Measurements from ENCODE around the gene MEPE.

Gene MEPE

GRCh38 chr4:87823724-87824123 lies 9.0 kb upstream of the MEPE start:
- POLR2A ChIA-PET, result no interaction called here
- DNase-seq (ENCODE audit: extremely low spot score), result no peak
- TF ChIP-seq TARDBP (IDR thresholded peaks at IDR 0.05) (no peak), LEF1 (IDR thresholded peaks at IDR 0.05; ENCODE audit: borderline replicate concordance) (no peak), FOXM1 (IDR thresholded peaks at IDR 0.05; ENCODE audit: borderline replicate concordance) (no peak), PKNOX1 (IDR thresholded peaks at IDR 0.05) (no peak)
- CTCF ChIA-PET, result no interaction called here

- ChIA-PET POLR2A (no interaction called here), CTCF (no interaction called here)
- TF ChIP-seq FOXM1 (IDR thresholded peaks at IDR 0.05; ENCODE audit: borderline replicate concordance) (no peak), LEF1 (IDR thresholded peaks at IDR 0.05; ENCODE audit: borderline replicate concordance) (no peak), FOXK2 (IDR thresholded peaks at IDR 0.05) (no peak), HDGF (IDR thresholded peaks at IDR 0.05; ENCODE audit: borderline replicate concordance) (no peak), ELF4 (IDR thresholded peaks at IDR 0.05) (no peak), ARNT (IDR thresholded peaks at IDR 0.05) (no peak), ZNF384 (IDR thresholded peaks at IDR 0.05) (no peak), PKNOX1 (IDR thresholded peaks at IDR 0.05) (no peak), SUZ12 (IDR thresholded peaks at IDR 0.05) (no peak), CTBP1 (IDR thresholded peaks at IDR 0.05; ENCODE audit: borderline replicate concordance) (no peak), L3MBTL2 (conservative IDR thresholded peaks at IDR 0.05) (no peak), BHLHE40 (IDR thresholded peaks at IDR 0.05; ENCODE audit: borderline replicate concordance) (no peak), FOXA1 (IDR thresholded peaks at IDR 0.05) (no peak), TARDBP (IDR thresholded peaks at IDR 0.05) (no peak), SP1 (IDR thresholded peaks at IDR 0.05) (no peak), NFRKB (IDR thresholded peaks at IDR 0.05) (no peak)
- no peak for DNase-seq (ENCODE audit: extremely low spot score)
These were observed 8.4 kb upstream of the MEPE start for GRCh38 chr4:87824352-87824751.

DNA sequence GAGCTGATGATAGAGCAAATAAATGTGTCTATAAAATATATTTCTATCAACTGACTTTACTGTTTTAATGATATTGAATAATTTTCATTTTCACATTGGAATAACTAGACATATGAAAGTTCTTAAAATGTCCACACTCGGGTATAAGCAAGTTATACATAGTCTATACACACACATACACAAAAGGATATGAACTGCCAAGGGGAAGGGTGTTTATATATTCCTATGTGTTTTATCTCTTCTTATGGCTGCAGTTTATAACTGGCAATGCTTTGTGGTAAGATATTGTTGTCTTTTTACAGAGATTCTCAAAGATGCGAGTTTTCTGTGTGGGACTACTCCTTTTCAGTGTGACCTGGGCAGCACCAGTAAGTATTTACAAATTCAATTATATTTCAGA lies 1.6 kb downstream of the MEPE start:
- CTCF ChIA-PET, result no interaction called here
- POLR2A ChIA-PET, result no interaction called here
- no peak for TF ChIP-seq FOXM1 (IDR thresholded peaks at IDR 0.05; ENCODE audit: borderline replicate concordance)
- TF ChIP-seq HDGF (IDR thresholded peaks at IDR 0.05; ENCODE audit: borderline replicate concordance), result no peak
- no peak for TF ChIP-seq L3MBTL2 (conservative IDR thresholded peaks at IDR 0.05)
- no peak for TF ChIP-seq PKNOX1 (IDR thresholded peaks at IDR 0.05)
- TF ChIP-seq SUZ12 (IDR thresholded peaks at IDR 0.05), result no peak
- no peak for TF ChIP-seq CTBP1 (IDR thresholded peaks at IDR 0.05; ENCODE audit: borderline replicate concordance)
- TF ChIP-seq LEF1 (IDR thresholded peaks at IDR 0.05; ENCODE audit: borderline replicate concordance), result no peak
- no peak for TF ChIP-seq FOXA1 (IDR thresholded peaks at IDR 0.05)
- TF ChIP-seq TARDBP (IDR thresholded peaks at IDR 0.05), result no peak
- TF ChIP-seq ARNT (IDR thresholded peaks at IDR 0.05), result no peak

DNA sequence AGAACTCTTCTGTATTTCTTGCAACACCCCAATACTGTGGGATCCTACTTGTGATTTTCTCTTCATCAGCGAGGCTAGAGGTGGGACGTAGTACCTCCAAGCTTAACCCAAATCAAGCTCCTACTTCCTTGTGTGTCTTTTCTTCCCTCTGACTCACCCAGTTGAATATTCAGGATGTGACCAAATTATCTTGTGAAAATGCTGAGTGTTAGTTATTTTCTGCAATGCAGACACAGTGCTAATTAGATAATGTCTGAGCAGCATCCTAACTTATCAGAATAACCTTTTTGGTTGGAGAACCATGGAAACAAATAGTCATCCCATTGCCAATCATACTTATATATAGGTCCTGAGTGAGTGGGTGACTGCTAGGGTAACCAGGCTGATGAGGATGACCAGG lies 2.4 kb downstream of the MEPE start:
- ChIA-PET POLR2A (no interaction called here), CTCF (no interaction called here)
- DNase-seq (ENCODE audit: extremely low spot score), result no peak
- no peak for TF ChIP-seq PKNOX1 (IDR thresholded peaks at IDR 0.05)
- no peak for TF ChIP-seq ELF4 (IDR thresholded peaks at IDR 0.05)
- TF ChIP-seq HDGF (IDR thresholded peaks at IDR 0.05; ENCODE audit: borderline replicate concordance), result no peak
- TF ChIP-seq SUZ12 (IDR thresholded peaks at IDR 0.05), result no peak
- no peak for TF ChIP-seq TARDBP (IDR thresholded peaks at IDR 0.05)
- no peak for TF ChIP-seq CTBP1 (IDR thresholded peaks at IDR 0.05; ENCODE audit: borderline replicate concordance)

More for the DNA sequence above, 1.6 kb downstream of the MEPE start:
- DNase-seq (ENCODE audit: extremely low spot score), result no peak

DNA sequence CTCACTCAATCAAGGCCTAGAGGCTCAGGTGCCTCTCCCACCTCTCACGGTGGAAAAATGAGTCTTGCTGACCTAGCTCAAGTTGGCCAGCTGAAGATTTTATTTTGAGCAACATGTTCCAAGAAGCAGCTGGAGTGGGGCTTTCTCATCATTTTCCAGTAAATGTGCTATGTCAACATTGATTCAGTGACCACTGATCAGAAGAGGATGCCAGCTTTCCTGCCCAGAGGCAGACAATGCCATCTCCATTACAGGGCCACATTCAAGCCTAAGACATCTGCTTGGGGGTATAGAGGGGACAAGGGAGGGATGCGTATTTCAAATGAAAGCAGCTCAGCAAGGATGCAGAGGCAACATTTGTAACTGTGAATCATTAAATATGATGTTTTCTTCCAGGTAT lies 3.0 kb downstream of the MEPE start:
- ChIA-PET CTCF (no interaction called here), POLR2A (no interaction called here)
- TF ChIP-seq FOXA1 (IDR thresholded peaks at IDR 0.05), result no peak
- no peak for TF ChIP-seq SP1 (IDR thresholded peaks at IDR 0.05)
- no peak for TF ChIP-seq LEF1 (IDR thresholded peaks at IDR 0.05; ENCODE audit: borderline replicate concordance)
- TF ChIP-seq HDGF (IDR thresholded peaks at IDR 0.05; ENCODE audit: borderline replicate concordance), result no peak
- TF ChIP-seq PKNOX1 (IDR thresholded peaks at IDR 0.05), result no peak
- TF ChIP-seq FOXM1 (IDR thresholded peaks at IDR 0.05; ENCODE audit: borderline replicate concordance), result no peak
- TF ChIP-seq ARNT (IDR thresholded peaks at IDR 0.05), result no peak
- TF ChIP-seq NFRKB (IDR thresholded peaks at IDR 0.05), result no peak
- TF ChIP-seq FOXK2 (IDR thresholded peaks at IDR 0.05), result no peak
- no peak for TF ChIP-seq TARDBP (IDR thresholded peaks at IDR 0.05)
- TF ChIP-seq BHLHE40 (IDR thresholded peaks at IDR 0.05; ENCODE audit: borderline replicate concordance), result no peak
- no peak for TF ChIP-seq SUZ12 (IDR thresholded peaks at IDR 0.05)
- no peak for TF ChIP-seq ZNF384 (IDR thresholded peaks at IDR 0.05)
- TF ChIP-seq ELF4 (IDR thresholded peaks at IDR 0.05), result no peak
- TF ChIP-seq CTBP1 (IDR thresholded peaks at IDR 0.05; ENCODE audit: borderline replicate concordance), result no peak
- no peak for TF ChIP-seq L3MBTL2 (conservative IDR thresholded peaks at IDR 0.05)
- no peak for DNase-seq (ENCODE audit: extremely low spot score)
